Tibial nerve (tissue), 4 donors: Measurements from ENCODE around the gene ESYT3. TPM values are rescaled to one million over a fixed set of nuclear protein-coding genes. Genes with fewer than 3 reads are reported as not detected.
A peak's percentile ranks its signal among the peaks of the same experiment; 100 is the strongest.
"Not testable (repeated sequence)": the region's sequence is repeated elsewhere in the genome, so short reads cannot be mapped to it uniquely, and the experiment has no call there.

ENCODE experiments used
- DNase-seq, 2 donors: peaks; one replicate each; pipeline ENCODE4 v3.0.0-alpha.2; 2019; ENCODE audit warnings: low spot score in 2 of 2
- H3K27ac ChIP-seq, 4 donors: fragments of 200-600 bp; sonication (generic) in 3 of 4; one replicate each; pipeline ENCODE4 v1.5.1; 2017 to 2019; ENCODE audit warnings: mild to moderate bottlenecking in 1 of 4
- H3K27me3 ChIP-seq, 2 donors: fragments of 200-600 bp; sonication (generic) in 1 of 2; one replicate each; pipeline versions ENCODE4 v1.5.1 to v1.6.0; 2017 to 2019
- H3K36me3 ChIP-seq, 3 donors: fragments of 200-600 bp; sonication (generic); one replicate each; pipeline ENCODE4 v1.5.1; 2018 to 2019
- H3K4me1 ChIP-seq, 4 donors: fragments of 200-600 bp; sonication (generic) in 3 of 4; one replicate each; pipeline ENCODE4 v1.5.1; 2017 to 2019
- H3K4me3 ChIP-seq, 4 donors: fragments of 200-600 bp; sonication (generic) in 3 of 4; one replicate each; pipeline ENCODE4 v1.5.1; 2017 to 2019; ENCODE audit warnings: mild to moderate bottlenecking in 1 of 4, moderate library complexity in 1 of 4
- H3K9me3 ChIP-seq, 4 donors: fragments of 200-600 bp; sonication (generic) in 3 of 4; one replicate each; pipeline ENCODE4 v1.5.1; 2017 to 2019
- EP300 ChIP-seq, 2 donors: sonication (generic); formaldehyde crosslinking; IDR thresholded peaks; one replicate each; pipeline ENCODE4 v1.6.1; 2017; ENCODE audit warnings: antibody characterized with exemption in 2 of 2, mild to moderate bottlenecking in 1 of 2
- POLR2A ChIP-seq, 2 donors: fragments of 450-650 bp; IDR thresholded peaks; one replicate each; pipeline ENCODE4 v1.6.1; 2017; ENCODE audit warnings: antibody characterized with exemption in 2 of 2, mild to moderate bottlenecking in 2 of 2, moderate library complexity in 2 of 2
- WGBS, 2 donors: methylation state at CpG; one replicate each; pipeline ENCODE4 v1.1.5; 2018; 5-methylcytosine and 5-hydroxymethylcytosine counted together
- total RNA-seq, 4 donors: library from RNA; depleted of rRNA; stranded (reverse); fragments of >200 nt; gene quantifications; one replicate each; pipeline ENCODE4 v1.1.0, GENCODE V29; 2016
- TF ChIP-seq, protein P1 (sequence below), 5 experiments: fragments of 200-600 bp in 3 of 5; fragments of 450-650 bp in 2 of 5; sonication (generic) in 3 of 5; IDR thresholded peaks; one replicate each; pipeline ENCODE4 v1.5.1; 2016 to 2019; ENCODE audit warnings: antibody characterized with exemption in 5 of 5, mild to moderate bottlenecking in 3 of 5, moderate library complexity in 2 of 5

ESYT3 gene
- total RNA-seq, 4 donors from 2014 or later: 6.9 to 9.4 (median 7.6) TPM

- H3K27ac ChIP-seq: no peak overlapping the region
- no peaks in the 10 kb centered on the region for H3K4me1 ChIP-seq
- H3K4me3 ChIP-seq: no peak overlapping the region
- no peak for DNase-seq
- no peaks in the 10 kb centered on the region for H3K27me3 ChIP-seq
- WGBS, 2 donors: 94 to 96% methylated on average over 2 of the region's 2 CpGs
- TF ChIP-seq, protein P1, sequence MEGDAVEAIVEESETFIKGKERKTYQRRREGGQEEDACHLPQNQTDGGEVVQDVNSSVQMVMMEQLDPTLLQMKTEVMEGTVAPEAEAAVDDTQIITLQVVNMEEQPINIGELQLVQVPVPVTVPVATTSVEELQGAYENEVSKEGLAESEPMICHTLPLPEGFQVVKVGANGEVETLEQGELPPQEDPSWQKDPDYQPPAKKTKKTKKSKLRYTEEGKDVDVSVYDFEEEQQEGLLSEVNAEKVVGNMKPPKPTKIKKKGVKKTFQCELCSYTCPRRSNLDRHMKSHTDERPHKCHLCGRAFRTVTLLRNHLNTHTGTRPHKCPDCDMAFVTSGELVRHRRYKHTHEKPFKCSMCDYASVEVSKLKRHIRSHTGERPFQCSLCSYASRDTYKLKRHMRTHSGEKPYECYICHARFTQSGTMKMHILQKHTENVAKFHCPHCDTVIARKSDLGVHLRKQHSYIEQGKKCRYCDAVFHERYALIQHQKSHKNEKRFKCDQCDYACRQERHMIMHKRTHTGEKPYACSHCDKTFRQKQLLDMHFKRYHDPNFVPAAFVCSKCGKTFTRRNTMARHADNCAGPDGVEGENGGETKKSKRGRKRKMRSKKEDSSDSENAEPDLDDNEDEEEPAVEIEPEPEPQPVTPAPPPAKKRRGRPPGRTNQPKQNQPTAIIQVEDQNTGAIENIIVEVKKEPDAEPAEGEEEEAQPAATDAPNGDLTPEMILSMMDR (IDR thresholded peaks at IDR 0.05): no peak
- TF ChIP-seq POLR2A (IDR thresholded peaks at IDR 0.05) (no peak), EP300 (IDR thresholded peaks at IDR 0.05) (no peak)
- no peaks in the 10 kb centered on the region for H3K9me3 ChIP-seq
- peaks cover 0 to 6% (median 0%) of the 10 kb centered on the region in 3 donors for H3K36me3 ChIP-seq
Measured at GRCh38 chr3:138476526-138476925, 42.1 kb downstream of the ESYT3 start.

DNA sequence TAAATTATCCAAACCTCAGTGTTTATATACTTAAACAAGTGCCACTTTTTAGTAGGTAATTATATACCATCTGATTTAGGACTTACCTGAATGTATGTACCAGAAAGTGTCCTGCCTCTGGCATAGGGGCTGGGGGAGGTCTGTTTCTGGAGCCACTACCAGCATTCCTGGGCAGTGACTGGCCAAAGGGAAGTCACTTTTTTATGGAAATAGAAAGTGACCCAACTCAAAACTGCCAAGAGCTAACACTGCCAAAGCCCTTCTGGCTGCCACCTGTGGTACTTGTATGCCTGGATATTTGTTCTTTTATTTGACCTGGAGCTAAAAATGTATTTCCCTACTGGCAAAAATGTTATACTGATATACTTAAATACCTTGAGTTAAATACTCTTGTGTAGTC is 42.7 kb downstream of the ESYT3 start:
- H3K27ac ChIP-seq: no peak overlapping the region
- TF ChIP-seq POLR2A (IDR thresholded peaks at IDR 0.05) (no peak), EP300 (IDR thresholded peaks at IDR 0.05) (no peak)
- TF ChIP-seq, protein P1 (IDR thresholded peaks at IDR 0.05): no peak
- peaks cover 0 to 6% (median 0%) of the 10 kb centered on the region in 3 donors for H3K36me3 ChIP-seq
- no peaks in the 10 kb centered on the region for H3K9me3 ChIP-seq
- no peaks in the 10 kb centered on the region for H3K4me1 ChIP-seq
- no peak overlapping the region for H3K4me3 ChIP-seq
- no peak for DNase-seq
- H3K27me3 ChIP-seq: no peaks in the 10 kb centered on the region

GRCh38 chr3:138477801-138478200 is 43.4 kb downstream of the ESYT3 start:
- WGBS, 2 donors: 92 to 95% methylated on average over 3 of the region's 3 CpGs
- H3K4me3 ChIP-seq: no peak overlapping the region
- no peaks in the 10 kb centered on the region for H3K36me3 ChIP-seq
- H3K9me3 ChIP-seq: no peaks in the 10 kb centered on the region
- DNase-seq: no peak
- no peak overlapping the region for H3K27ac ChIP-seq
- TF ChIP-seq, protein P1 (IDR thresholded peaks at IDR 0.05): no peak
- TF ChIP-seq EP300 (IDR thresholded peaks at IDR 0.05) (no peak), POLR2A (IDR thresholded peaks at IDR 0.05) (no peak)
- H3K27me3 ChIP-seq: no peaks in the 10 kb centered on the region
- no peaks in the 10 kb centered on the region for H3K4me1 ChIP-seq

- no peak for DNase-seq
- no peak overlapping the region for H3K27ac ChIP-seq
- 38 to 40% methylated on average over 4 of the region's 4 CpGs for WGBS, 2 donors
Measured at GRCh38 chr3:138479438-138479863, 45.0 kb downstream of the ESYT3 start.

DNA sequence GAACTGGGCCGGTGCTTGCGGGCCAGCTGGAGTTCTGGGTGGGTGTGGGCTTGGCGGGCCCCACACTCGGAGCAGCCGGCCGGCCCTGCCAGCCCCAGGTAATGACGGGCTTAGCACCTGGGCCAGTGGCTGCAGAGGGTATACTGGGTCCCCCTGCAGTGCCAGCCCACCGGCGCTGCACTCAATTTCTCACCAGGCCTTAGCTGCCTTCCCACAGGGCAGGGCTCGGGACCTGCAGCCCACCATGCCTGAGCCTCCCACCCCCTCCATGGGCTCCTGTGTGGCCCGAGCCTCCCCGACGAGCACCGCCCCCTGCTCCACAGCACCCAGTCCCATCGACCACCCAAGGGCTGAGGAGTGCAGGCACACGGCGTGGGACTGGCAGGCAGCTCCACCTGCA is 50.3 kb downstream of the ESYT3 start:
- not testable (repeated sequence) for H3K27me3 ChIP-seq, H3K27ac ChIP-seq, H3K36me3 ChIP-seq, DNase-seq, H3K4me3 ChIP-seq, H3K4me1 ChIP-seq
- WGBS, 2 donors: 97 to 99% methylated on average over 13 of the region's 17 CpGs
- H3K9me3 ChIP-seq: peaks cover 0 to 53% (median 10%) of the 10 kb centered on the region in 4 donors

More at GRCh38 chr3:138479438-138479863, 45.0 kb downstream of the ESYT3 start:
- Histone ChIP-seq H3K4me1 (no peaks in the 10 kb centered on the region), H3K27me3 (no peaks in the 10 kb centered on the region), H3K9me3 (peaks cover 0 to 3% (median 0%) of the 10 kb centered on the region in 4 donors), H3K36me3 (no peaks in the 10 kb centered on the region), H3K4me3 (no peak overlapping the region)
- TF ChIP-seq, protein P1 (IDR thresholded peaks at IDR 0.05): peak in 2 of 5 experiments; percentile 18 to 21
- no peak for TF ChIP-seq EP300 (IDR thresholded peaks at IDR 0.05)
- TF ChIP-seq POLR2A (IDR thresholded peaks at IDR 0.05): no peak

GRCh38 chr3:138486580-138486979 is 52.2 kb downstream of the ESYT3 start:
- H3K27me3 ChIP-seq, H3K36me3 ChIP-seq, DNase-seq, H3K4me1 ChIP-seq, H3K27ac ChIP-seq, H3K4me3 ChIP-seq: not testable (repeated sequence)
- WGBS, 2 donors: 88 to 96% methylated on average over 6 of the region's 6 CpGs
- peaks cover 0 to 56% (median 10%) of the 10 kb centered on the region in 4 donors for H3K9me3 ChIP-seq
